GM19035 (cell line): ENCODE measurements around the gene ANP32A.

Experiments used
- ATAC-seq: cut with Tn5 transposase; IDR thresholded peaks from one replicate; pipeline ENCODE4 v1.9.1; 2021; ENCODE audit not compliant: unreplicated experiment

The ANP32A gene

GRCh38 chr15:68800875-68801274 is 19.8 kb downstream of the ANP32A start:
- ATAC-seq: no peak

GRCh38 chr15:68798346-68799094 is 22.2 kb downstream of the ANP32A start:
- ATAC-seq: no peak

- no peak for ATAC-seq
Observed at GRCh38 chr15:68797599-68798345, 22.9 kb downstream of the ANP32A start.

GRCh38 chr15:68797191-68797590 is 23.5 kb downstream of the ANP32A start:
- ATAC-seq: no peak

- no peak for ATAC-seq
Observed at GRCh38 chr15:68796576-68796975, 24.1 kb downstream of the ANP32A start.

DNA sequence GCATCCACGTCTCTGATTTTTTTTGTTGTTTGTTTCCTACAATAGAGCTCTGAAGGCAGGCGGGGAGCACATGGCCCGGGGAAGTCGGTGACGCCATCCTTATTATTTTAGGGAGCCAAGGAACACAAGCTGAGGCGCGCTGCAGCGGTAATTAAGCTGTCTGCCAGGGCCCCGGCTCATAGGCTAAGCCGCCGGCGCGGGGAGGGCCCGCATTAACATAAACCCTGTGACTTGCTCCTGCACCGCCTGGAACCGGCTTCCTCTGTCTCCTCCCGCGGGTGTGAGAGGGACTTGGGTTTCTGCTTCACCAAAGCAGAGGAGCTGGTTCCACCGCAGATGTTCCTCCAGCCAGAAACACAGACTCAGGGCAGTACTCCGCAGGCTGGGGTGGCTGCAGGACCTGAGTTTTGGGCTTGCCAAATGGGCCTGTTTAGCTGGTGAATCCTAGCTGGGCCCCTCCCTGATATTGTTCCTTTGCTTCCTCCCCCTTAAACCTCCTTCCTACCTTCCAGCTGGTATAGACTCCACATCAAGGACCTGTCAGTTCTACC is 25.3 kb downstream of the ANP32A start:
- ATAC-seq: peak; percentile 44

GRCh38 chr15:68794863-68795262 is 25.8 kb downstream of the ANP32A start:
- ATAC-seq: no peak

DNA sequence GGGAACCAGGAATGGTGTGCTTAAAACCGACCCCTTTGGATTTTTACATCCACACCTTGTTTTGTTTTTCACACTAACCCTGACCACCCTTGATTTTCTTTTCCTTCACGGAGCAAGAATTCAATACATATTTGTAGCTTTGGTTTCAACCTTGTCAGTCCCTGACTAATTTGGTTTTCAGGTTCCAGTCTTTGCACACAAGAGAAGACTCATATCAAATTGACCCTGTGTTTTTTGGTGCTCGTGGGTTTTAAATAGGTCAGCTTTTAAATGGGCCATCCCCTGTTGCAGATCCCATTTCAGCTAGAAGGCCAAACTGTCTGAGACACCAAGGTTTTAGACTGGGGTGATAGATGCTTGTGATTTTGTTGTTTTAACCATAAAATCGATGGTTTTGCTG is 26.4 kb downstream of the ANP32A start:
- ATAC-seq: no peak

- no peak for ATAC-seq
Observed at GRCh38 chr15:68793776-68794175, 26.9 kb downstream of the ANP32A start.

DNA sequence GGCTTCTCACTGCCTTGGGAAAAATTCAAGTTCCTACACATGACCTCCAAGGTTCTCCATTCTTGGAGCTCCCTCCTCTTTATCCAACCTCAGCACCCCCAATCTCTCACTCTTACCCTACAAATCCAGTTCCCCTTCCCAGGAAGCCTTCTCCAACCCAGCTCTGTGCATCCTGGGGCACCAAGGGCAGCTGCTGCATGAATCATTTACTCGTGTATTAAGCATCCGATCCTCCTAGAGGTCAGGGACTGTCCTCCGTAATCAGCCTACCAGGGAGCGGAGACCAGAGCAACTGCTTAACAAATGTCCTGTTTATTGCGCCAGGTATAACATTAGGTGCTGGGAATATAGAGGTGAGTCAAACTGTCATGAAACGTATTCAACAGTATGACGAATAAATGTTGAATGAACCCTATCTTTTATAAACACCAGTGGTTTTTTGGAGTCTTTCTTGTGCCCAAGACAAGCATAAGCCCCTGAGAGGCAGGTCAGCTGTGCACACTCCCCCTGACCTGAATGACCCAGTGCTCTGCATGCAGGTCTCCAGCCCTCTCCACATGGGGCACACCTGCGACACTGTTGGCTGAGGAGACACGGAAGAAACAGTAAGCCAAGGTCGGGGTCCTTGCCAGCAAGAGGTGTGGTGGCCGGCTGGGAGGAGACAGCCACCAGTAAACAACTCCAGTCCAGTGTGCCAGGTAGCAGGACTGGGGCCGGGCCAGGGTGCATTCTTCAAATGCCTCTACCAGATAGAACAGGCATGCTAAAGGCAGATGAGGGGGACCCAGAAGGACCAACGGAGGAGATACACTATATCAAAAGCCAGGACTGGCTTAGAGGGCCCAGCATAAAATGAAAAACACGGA is 27.6 kb downstream of the ANP32A start:
- ATAC-seq: no peak

GRCh38 chr15:68791431-68792283 is 29.0 kb downstream of the ANP32A start:
- peak; percentile 53 for ATAC-seq

- ATAC-seq: no peak
Observed at GRCh38 chr15:68790910-68791309, 29.8 kb downstream of the ANP32A start.

- ATAC-seq: no peak
Observed at GRCh38 chr15:68790242-68790575, 30.5 kb downstream of the ANP32A start.

DNA sequence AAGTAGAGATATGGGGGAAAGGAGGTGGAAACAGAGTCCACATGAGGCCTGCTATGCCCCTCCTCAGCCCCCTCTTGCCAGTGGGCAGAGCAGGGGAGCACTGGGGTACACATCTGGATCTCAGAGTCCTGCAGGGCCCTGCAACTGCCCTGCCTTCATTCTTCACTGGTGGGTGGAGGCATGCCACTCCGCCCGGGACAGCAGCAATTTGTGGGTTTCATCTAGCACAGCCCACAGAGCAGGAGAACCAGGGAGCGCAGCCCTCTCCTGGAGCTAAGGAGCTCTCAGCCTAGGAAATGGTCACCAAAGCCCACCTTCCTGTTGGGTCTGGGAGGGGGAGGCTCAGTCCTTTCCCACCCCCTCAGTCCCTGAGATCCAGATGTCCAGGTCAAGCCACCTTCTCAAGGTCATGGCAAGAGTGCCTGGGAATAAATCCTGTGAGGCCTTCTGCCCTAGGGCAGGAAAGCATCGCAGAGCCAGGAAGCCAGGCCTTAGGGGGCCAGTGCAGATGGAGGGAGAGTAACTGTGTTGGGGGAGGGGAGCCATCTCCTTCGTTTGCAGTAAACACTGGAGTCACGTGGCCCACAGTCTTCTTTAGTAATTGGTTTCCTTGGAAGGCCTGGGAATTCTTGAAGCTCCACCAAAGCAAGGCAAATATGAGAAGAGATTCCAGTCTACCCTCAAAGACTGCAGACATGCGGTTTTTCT is 31.0 kb downstream of the ANP32A start:
- ATAC-seq: no peak

GRCh38 chr15:68789091-68789490 is 31.6 kb downstream of the ANP32A start:
- ATAC-seq: no peak

DNA sequence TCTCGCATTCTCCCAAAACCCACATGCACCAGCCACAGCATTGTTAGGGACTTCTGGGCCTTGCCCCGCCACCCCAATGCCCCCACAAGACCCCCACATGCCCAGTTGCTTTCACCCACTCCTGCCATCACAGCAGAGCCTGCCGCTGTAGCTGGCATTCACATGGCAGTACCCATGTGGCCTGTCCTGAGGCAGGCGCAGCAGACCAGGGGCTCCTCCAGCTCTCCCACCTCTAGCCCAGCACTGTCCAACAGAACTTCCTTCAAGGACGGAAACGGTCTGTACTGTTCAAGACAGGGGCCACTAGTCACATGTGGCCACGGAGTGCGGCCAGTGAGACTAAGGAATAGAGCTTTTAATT is 32.5 kb downstream of the ANP32A start:
- no peak for ATAC-seq

GRCh38 chr15:68787609-68788263 is 33.0 kb downstream of the ANP32A start:
- ATAC-seq: no peak

- ATAC-seq: no peak
Observed at GRCh38 chr15:68786753-68787152, 33.9 kb downstream of the ANP32A start.

DNA sequence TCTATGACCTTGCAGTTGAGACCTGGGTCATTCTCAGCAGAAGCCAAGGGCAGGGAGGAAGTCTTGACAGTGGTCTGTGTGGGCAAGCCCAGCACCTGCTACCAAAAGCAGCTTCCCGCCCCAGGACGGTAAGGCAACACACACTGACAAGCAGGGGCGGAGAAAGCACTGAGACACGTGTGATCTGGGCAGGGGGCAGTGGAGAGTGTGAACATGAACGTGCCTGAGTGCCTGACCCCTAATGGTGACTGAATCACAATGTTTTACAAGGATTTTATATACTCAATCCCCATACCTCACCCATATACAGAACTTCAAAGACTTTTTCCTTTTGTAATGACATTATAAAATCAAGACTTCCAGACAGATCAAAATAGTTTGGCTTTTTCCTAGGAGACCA is 35.2 kb downstream of the ANP32A start:
- ATAC-seq: no peak
